K562 (cell line): ENCODE data around the gene GSTO2. TPM values are rescaled to one million over a fixed set of nuclear protein-coding genes. Genes with fewer than 3 reads are reported as not detected.

ENCODE experiments used
- ATAC-seq: fragments of 200-7000 bp; cut with Tn5 transposase; 3 replicates; pipeline ENCODE4 v1.9.1; 2020; ENCODE audit warnings: moderate library complexity
- BruUV-seq: library from RNA; stranded (reverse); fragments of 400-500 nt; replicated peaks from 2 replicates; lab custom pipeline; 2021; lab: Mats Ljungman, UMichigan
- CTCF ChIA-PET: fragments of 300-600 bp; formaldehyde crosslinking; extraction: SDS; loops from one replicate; lab custom pipeline; 2021; ENCODE audit warnings: low intra/inter-chr PET ratio; lab: Yijun Ruan, JAX
- POLR2A ChIA-PET: fragments of 300-600, 350-650 bp; sonication (Branson Sonifier 250); formaldehyde crosslinking; extraction: SDS; loops from one replicate; lab custom pipeline; 2021; ENCODE audit warnings: antibody characterized with exemption, inconsistent platforms; lab: Yijun Ruan, JAX
- DNase-seq, 4 experiments: peaks; one replicate each; pipeline versions ENCODE4 v3.0.0 to v3.0.0-alpha.2; 2011 to 2018; ENCODE audit warnings: low spot score in 3 of 4, mixed read lengths in 3 of 4; ENCODE audit errors: extremely low read depth in 1 of 4
- FAIRE-seq: peaks from 2 replicates; lab custom pipeline; 2011; peaks lifted over from hg19 to GRCh38; lab: Jason Lieb, UNC
- H2AFZ ChIP-seq: 2 replicates; pipeline ENCODE4 v1.6.0; 2011; ENCODE audit warnings: low read depth, low read length, control low read depth, inconsistent platforms
- H3K27ac ChIP-seq: fragments of 200-600 bp; 3 replicates; pipeline ENCODE4 v1.8.0; 2011; ENCODE audit warnings: low read depth, mild to moderate bottlenecking, control low read depth, inconsistent platforms, low read length, moderate library complexity, mixed read lengths; ENCODE audit errors: extremely low read depth
- H3K27me3 ChIP-seq, 2 experiments: fragments of 300-600 bp in 1 of 2; 2 replicates in 1 of 2; 3 replicates in 1 of 2; pipeline versions ENCODE4 v1.6.0 to v1.8.0; 2011; ENCODE audit warnings: inconsistent platforms in 2 of 2, low read length in 2 of 2, mild to moderate bottlenecking in 1 of 2, mixed read lengths in 1 of 2, moderate library complexity in 1 of 2; ENCODE audit not compliant: control insufficient read depth in 2 of 2, insufficient read depth in 2 of 2
- H3K36me3 ChIP-seq: fragments of 300-600 bp; 3 replicates; pipeline ENCODE4 v1.8.0; 2011; ENCODE audit warnings: mild to moderate bottlenecking, low read length, inconsistent platforms; ENCODE audit not compliant: control insufficient read depth, insufficient read depth
- H3K4me1 ChIP-seq, 2 experiments: fragments of 200-600 bp in 1 of 2; replicated peaks in 1 of 2; 2 replicates in 1 of 2; 3 replicates in 1 of 2; pipeline versions ENCODE4 v1.5.1 to v1.8.0; 2011; ENCODE audit warnings: inconsistent platforms in 2 of 2, low read length in 2 of 2, mild to moderate bottlenecking in 1 of 2, mixed read lengths in 1 of 2, moderate library complexity in 1 of 2; ENCODE audit not compliant: control insufficient read depth in 2 of 2, insufficient read depth in 2 of 2
- H3K4me2 ChIP-seq: 2 replicates; pipeline ENCODE4 v1.6.1; 2011; ENCODE audit warnings: low read length, control low read depth, inconsistent platforms, mixed read lengths; ENCODE audit not compliant: insufficient read depth
- H3K4me3 ChIP-seq: fragments of 200-600 bp; sonication (generic), shearing (Covaris generic); 2 replicates; pipeline ENCODE4 v1.5.1; 2016; ENCODE audit warnings: control low read depth, inconsistent platforms
- H3K79me2 ChIP-seq: fragments of 200-600 bp; 3 replicates; pipeline ENCODE4 v1.8.0; 2011; ENCODE audit warnings: low read length, inconsistent platforms; ENCODE audit not compliant: control insufficient read depth, insufficient read depth
- H3K9ac ChIP-seq, 2 experiments: 2 replicates each; pipeline versions ENCODE4 v1.6.0 to v1.6.1; 2011; ENCODE audit warnings: low read depth in 2 of 2, low read length in 2 of 2, control low read depth in 1 of 2, inconsistent platforms in 1 of 2, mild to moderate bottlenecking in 1 of 2, mixed read lengths in 1 of 2; ENCODE audit not compliant: insufficient read depth in 1 of 2
- H3K9me1 ChIP-seq: one replicate; pipeline ENCODE4 v1.6.0; 2011; ENCODE audit warnings: inconsistent platforms, mild to moderate bottlenecking, low read length, moderate library complexity; ENCODE audit not compliant: control insufficient read depth, insufficient read depth
- H3K9me3 ChIP-seq: replicated peaks from 2 replicates; pipeline ENCODE4 v1.5.1; 2011; ENCODE audit warnings: low read depth, low read length, inconsistent platforms; ENCODE audit not compliant: control insufficient read depth, insufficient read depth
- H4K20me1 ChIP-seq: replicated peaks from 2 replicates; pipeline ENCODE4 v1.6.1; 2011; ENCODE audit warnings: low read length, inconsistent platforms, mixed read lengths; ENCODE audit not compliant: control insufficient read depth, insufficient read depth
- C11orf30 ChIP-seq: fragments of 450-650 bp; IDR thresholded peaks from 2 replicates; pipeline ENCODE4 v1.6.1; 2016; ENCODE audit warnings: low read depth, mild to moderate bottlenecking
- CC2D1A ChIP-seq: fragments of 450-650 bp; IDR thresholded peaks from 2 replicates; pipeline ENCODE4 v1.6.1; 2017; ENCODE audit warnings: mild to moderate bottlenecking
- CTCF ChIP-seq, 3 experiments: IDR thresholded peaks in 2 of 3; conservative IDR thresholded peaks in 1 of 3; 2 replicates each; pipeline ENCODE4 v1.5.1; 2011 to 2012; ENCODE audit warnings: low read length in 3 of 3, mild to moderate bottlenecking in 3 of 3, control low read depth in 2 of 3, improper control_type of control experiment in 1 of 3, inconsistent platforms in 1 of 3, low read depth in 1 of 3, mixed read lengths in 1 of 3, moderate library complexity in 1 of 3; ENCODE audit not compliant: insufficient read depth in 2 of 3
- GTF3C2 ChIP-seq: IDR thresholded peaks from 3 replicates; pipeline ENCODE4 v1.6.1; 2011; ENCODE audit warnings: borderline replicate concordance, mild to moderate bottlenecking, moderate library complexity; ENCODE audit not compliant: insufficient read length; ENCODE audit errors: extremely low read depth
- HMBOX1 ChIP-seq: sonication (generic); IDR thresholded peaks from 2 replicates; pipeline ENCODE4 v1.6.1; 2016
- KHSRP ChIP-seq: fragments of 450-650 bp; IDR thresholded peaks from 2 replicates; pipeline ENCODE4 v1.6.1; 2017
- MAFG ChIP-seq: fragments of 450-650 bp; conservative IDR thresholded peaks from 2 replicates; pipeline ENCODE4 v1.6.1; 2016; ENCODE audit warnings: missing genetic modification characterization, missing compliant biosample characterization
- MAFK ChIP-seq: IDR thresholded peaks from 2 replicates; pipeline ENCODE4 v1.6.1; 2011; ENCODE audit warnings: low read length, improper control_type of control experiment
- MEF2A ChIP-seq: IDR thresholded peaks from 2 replicates; pipeline ENCODE4 v1.6.1; 2011; ENCODE audit warnings: low read depth, mild to moderate bottlenecking, low read length, moderate library complexity; ENCODE audit not compliant: control insufficient read depth
- SMAD4 ChIP-seq: fragments of 250-450 bp; sonication (Bioruptor Pico); conservative IDR thresholded peaks from 2 replicates; pipeline ENCODE4 v1.8.0; 2021; ENCODE audit warnings: inconsistent platforms, mild to moderate bottlenecking, moderate library complexity
- SMC3 ChIP-seq: conservative IDR thresholded peaks from 2 replicates; pipeline ENCODE4 v1.6.1; 2011; ENCODE audit warnings: low read depth, low read length, improper control_type of control experiment; ENCODE audit not compliant: insufficient read depth
- ZNF785 ChIP-seq: fragments of 250-450 bp; sonication (Bioruptor Pico); IDR thresholded peaks from 2 replicates; pipeline ENCODE4 v1.4.0; 2020; ENCODE audit warnings: mild to moderate bottlenecking
- WGBS: fragments of 100-300 bp; shearing (Covaris generic); methylation state at CpG from one replicate; pipeline ENCODE4 v1.1.6; 2016; ENCODE audit warnings: low coverage, mixed read lengths; ENCODE audit not compliant: insufficient coverage; ENCODE audit errors: missing lambda C conversion rate; 5-methylcytosine and 5-hydroxymethylcytosine counted together
- in situ Hi-C: fragments of 300-500 bp; cut with MboI; formaldehyde crosslinking; loops from 4 replicates; pipeline ENCODE4 v1.15.0; 2018; ENCODE audit warnings: inconsistent platforms, mixed read lengths
- intact Hi-C: fragments of 100-400 bp; cut with micrococcal nuclease; formaldehyde crosslinking; loops from 2 replicates; pipeline ENCODE4 v1.14.2; 2022
- polyA plus RNA-seq, 8 experiments: library from polyadenylated mRNA; depleted of rRNA in 4 of 8; stranded (reverse) in 5 of 8; unstranded in 3 of 8; fragments of >200 nt; fragmentation: Nextera tagmentation in 2 of 8; fragmentation: Illumina TruSeq in 1 of 8; extraction: Ambion mirVana in 2 of 8; extraction: Trizol in 1 of 8; gene quantifications; 2 replicates each; pipeline versions ENCODE4 v1.2.1 to v1.2.3, GENCODE V29; 2011 to 2014; ENCODE audit warnings: inconsistent platforms in 1 of 8, missing spikeins in 1 of 8
- total RNA-seq, 7 experiments: library from RNA; depleted of rRNA in 6 of 7; stranded (reverse); fragments of >200 nt in 6 of 7; fragmentation: Illumina TruSeq in 2 of 7; extraction: Trizol in 2 of 7; gene quantifications; 2 replicates each; pipeline versions ENCODE4 v1.2.1 to v1.2.3, GENCODE V29; 2011 to 2021; ENCODE audit warnings: low replicate concordance in 1 of 7

The GSTO2 gene
- total and polyA plus RNA-seq, 9 of the 15 experiments (the other 6 are each of a cell fraction or from before 2014, with no cell fraction given): 0.18 to 1.8 (median 0.90) TPM

- Histone ChIP-seq H3K9me1 (no peaks in the 10 kb centered on the region), H3K4me2 (peak overlapping the region; percentile 73), H4K20me1 (no peaks in the 10 kb centered on the region), H2AFZ (peak overlapping the region; percentile 85), H3K4me3 (no peak overlapping the region), H3K79me2 (peaks cover 3% of the 10 kb centered on the region), H3K36me3 (no peaks in the 10 kb centered on the region; the same call in 2 of the 3 replicates), H3K9ac (peak overlapping the region in 1 of 2 experiments; percentile 49; a peak in 2 of 4 replicates), H3K27ac (peak overlapping the region; percentile 60; the same call in 2 of the 3 replicates), H3K9me3 (no peaks in the 10 kb centered on the region), H3K27me3 (no peaks in the 10 kb centered on the region), H3K4me1 (peaks cover 11 to 42% of the 10 kb centered on the region in 2 experiments)
- intact Hi-C loops: loop anchor here (1.0 to 5.0 kb wide), 5 partner anchors 45 to 463 kb away; partner anchors contain the start of gene SFR1
- ATAC-seq (peak; percentile 74), FAIRE-seq (peak; percentile 84), DNase-seq (peak in 2 of 4 experiments; percentile 52 to 73)
- BruUV-seq: no TSS peak
- ChIA-PET POLR2A (interaction anchor here (0.7 to 3.0 kb wide), 2 partner anchors 16 to 60 kb away, joined by 3 to 9 read pairs; no protein-coding TSS in a partner anchor), CTCF (interaction anchor here (1.4 to 7.1 kb wide), 2 partner anchors 45 to 59 kb away, joined by 11 to 63 read pairs; no protein-coding TSS in a partner anchor)
- in situ Hi-C loops: no loop called here
- 6% methylated on average over 4 of the region's 6 CpGs for WGBS
- peak; percentile 89 for TF ChIP-seq MAFG
- 0 out of 2 replicates have a peak, but pooled peaks have one; percentile 39 for TF ChIP-seq CC2D1A
- peak; percentile 92 for TF ChIP-seq C11orf30
- no peak for TF ChIP-seq ZNF785 (CRISPR knock-in tag)
- 0 out of 2 replicates have a peak, but pooled peaks have one; percentile 26 for TF ChIP-seq SMC3
- TF ChIP-seq SMAD4 (CRISPR knock-in tag): no peak
- peak; percentile 78; the same call in 1 of the 2 replicates for TF ChIP-seq MEF2A
- peak; percentile 62 to 77 (median 72); a peak in 5 of 6 replicates for TF ChIP-seq CTCF (IDR thresholded peaks at IDR 0.05 in 2 of 3, conservative IDR thresholded peaks at IDR 0.05 in 1 of 3; ENCODE audit: insufficient read depth in 2 of 3, low read depth in 1 of 3, low read length in 3 of 3)
- TF ChIP-seq KHSRP: no peak
- peak; percentile 66 for TF ChIP-seq HMBOX1
- TF ChIP-seq GTF3C2: no peak
- peak; percentile 63; the same call in 1 of the 2 replicates for TF ChIP-seq MAFK
These were observed 81.2 kb downstream of the GSTO2 start for GRCh38 chr10:104350127-104350635.
